Measurements from ENCODE around the gene MLPH. TPM values are rescaled to one million over a fixed set of nuclear protein-coding genes. Genes with fewer than 3 reads are reported as not detected.

Gene MLPH
- polyA plus RNA-seq, 3 donors: not detected

GRCh38 chr2:237474442-237474911, 12.6 kb upstream of the MLPH start:
- peaks cover 18 to 20% of the 10 kb centered on the region in 2 donors for H3K4me1 ChIP-seq (ENCODE audit: control insufficient read depth in 1 of 2, insufficient read depth in 2 of 2, low read length in 2 of 2)
- no peaks in the 10 kb centered on the region for H3K79me2 ChIP-seq (ENCODE audit: insufficient read depth, low read length)
- peak overlapping the region in 1 of 2 donors; percentile 73 for H3K27ac ChIP-seq (ENCODE audit: low read depth in 1 of 2, low read length in 2 of 2)
- Mint-ChIP-seq H3K36me3 (no peaks in the 10 kb centered on the region), H3K27me3 (ENCODE audit: low read depth in 3 of 3) (peaks cover 17 to 24% (median 20%) of the 10 kb centered on the region in 3 donors), H3K9me3 (peaks cover 0 to 6% (median 2%) of the 10 kb centered on the region in 7 donors), H3K4me1 (peaks cover 25% of the 10 kb centered on the region), H3K27ac (peak overlapping the region in 6 of 7 donors; percentile 45 to 85 (median 82)), H3K4me3 (peak overlapping the region; percentile 83 to 90)
- no peak for TF ChIP-seq CTCF (IDR thresholded peaks at IDR 0.05)
- intact Hi-C loops (cut with micrococcal nuclease): loop anchor here in 1 of 2 donors (5.0 to 10.0 kb wide), 2 partner anchors 52 to 320 kb away; no protein-coding TSS in a partner anchor
- H3K36me3 ChIP-seq (replicated peaks in 1 of 2; ENCODE audit: control insufficient read depth in 1 of 2, insufficient read depth in 2 of 2, low read length in 2 of 2): no peaks in the 10 kb centered on the region
- H2AFZ ChIP-seq (ENCODE audit: insufficient read depth, low read depth, low read length, poor library complexity, severe bottlenecking): peak overlapping the region; percentile 100
- no peaks in the 10 kb centered on the region for H3K9me3 ChIP-seq (replicated peaks in 1 of 2; ENCODE audit: control insufficient read depth in 1 of 2, insufficient read depth in 1 of 2, low read length in 2 of 2)
- no peak for DNase-seq
- peak overlapping the region; percentile 82 for H3K9ac ChIP-seq (ENCODE audit: insufficient read depth, low read length, poor library complexity, severe bottlenecking)
- H4K20me1 ChIP-seq (ENCODE audit: insufficient read depth, low read length): no peaks in the 10 kb centered on the region
- peak overlapping the region; percentile 39 to 86 (median 50) for H3K4me3 ChIP-seq (replicated peaks in 1 of 3; ENCODE audit: low read depth in 2 of 3, low read length in 3 of 3)
- peaks cover 11 to 27% of the 10 kb centered on the region in 2 donors for H3K27me3 ChIP-seq (ENCODE audit: control insufficient read depth in 2 of 2, insufficient read depth in 2 of 2, low read length in 2 of 2)
- H3K4me2 ChIP-seq (replicated peaks; ENCODE audit: extremely low read depth, low read length, poor library complexity, severe bottlenecking): peak overlapping the region; percentile 93
- WGBS (ENCODE audit: insufficient coverage): 82% methylated on average over 4 of the region's 12 CpGs

GRCh38 chr2:237474931-237475703, 11.9 kb upstream of the MLPH start:
- peaks cover 18 to 20% of the 10 kb centered on the region in 2 donors for H3K4me1 ChIP-seq (ENCODE audit: control insufficient read depth in 1 of 2, insufficient read depth in 2 of 2, low read length in 2 of 2)
- WGBS (ENCODE audit: insufficient coverage): under 1% methylated on average over 79 of the region's 79 CpGs
- no peaks in the 10 kb centered on the region for H4K20me1 ChIP-seq (ENCODE audit: insufficient read depth, low read length)
- peak overlapping the region in 1 of 2 donors; percentile 73 for H3K27ac ChIP-seq (ENCODE audit: low read depth in 1 of 2, low read length in 2 of 2)
- peak overlapping the region; percentile 83 to 90 for H3K4me3 Mint-ChIP-seq
- peaks cover 22% of the 10 kb centered on the region for H3K4me1 Mint-ChIP-seq
- peak; percentile 98 for TF ChIP-seq CTCF (IDR thresholded peaks at IDR 0.05)
- peaks cover 17 to 24% (median 20%) of the 10 kb centered on the region in 3 donors for H3K27me3 Mint-ChIP-seq (ENCODE audit: low read depth in 3 of 3)
- H3K36me3 Mint-ChIP-seq: no peaks in the 10 kb centered on the region
- peak; percentile 47 to 56 (median 50) for DNase-seq
- H3K4me3 ChIP-seq (replicated peaks in 1 of 3; ENCODE audit: low read depth in 2 of 3, low read length in 3 of 3): peak overlapping the region; percentile 39 to 86 (median 50)
- no peaks in the 10 kb centered on the region for H3K36me3 ChIP-seq (replicated peaks in 1 of 2; ENCODE audit: control insufficient read depth in 1 of 2, insufficient read depth in 2 of 2, low read length in 2 of 2)
- H3K27me3 ChIP-seq (ENCODE audit: control insufficient read depth in 2 of 2, insufficient read depth in 2 of 2, low read length in 2 of 2): peaks cover 11 to 27% of the 10 kb centered on the region in 2 donors
- H3K9me3 ChIP-seq (replicated peaks in 1 of 2; ENCODE audit: control insufficient read depth in 1 of 2, insufficient read depth in 1 of 2, low read length in 2 of 2): no peaks in the 10 kb centered on the region
- H2AFZ ChIP-seq (ENCODE audit: insufficient read depth, low read depth, low read length, poor library complexity, severe bottlenecking): peak overlapping the region; percentile 100
- H3K9ac ChIP-seq (ENCODE audit: insufficient read depth, low read length, poor library complexity, severe bottlenecking): peak overlapping the region; percentile 82
- H3K79me2 ChIP-seq (ENCODE audit: insufficient read depth, low read length): no peaks in the 10 kb centered on the region
- peak overlapping the region; percentile 93 for H3K4me2 ChIP-seq (replicated peaks; ENCODE audit: extremely low read depth, low read length, poor library complexity, severe bottlenecking)
- intact Hi-C loops (cut with micrococcal nuclease): loop anchor here (5.0 to 10.0 kb wide), 2 partner anchors 53 to 320 kb away; no protein-coding TSS in a partner anchor
- peak overlapping the region in 6 of 7 donors; percentile 45 to 85 (median 82) for H3K27ac Mint-ChIP-seq
- H3K9me3 Mint-ChIP-seq: peaks cover 0 to 2% (median 0%) of the 10 kb centered on the region in 7 donors

Measured in CD14-positive monocyte (primary cell).